HG03521 (cell line): ENCODE results near the gene CTNNA2.

Experiments used
- ATAC-seq: cut with Tn5 transposase; IDR thresholded peaks from one replicate; pipeline ENCODE4 v1.9.1; 2021; ENCODE audit warnings: mild to moderate bottlenecking, moderate library complexity; ENCODE audit not compliant: unreplicated experiment

Gene CTNNA2

DNA sequence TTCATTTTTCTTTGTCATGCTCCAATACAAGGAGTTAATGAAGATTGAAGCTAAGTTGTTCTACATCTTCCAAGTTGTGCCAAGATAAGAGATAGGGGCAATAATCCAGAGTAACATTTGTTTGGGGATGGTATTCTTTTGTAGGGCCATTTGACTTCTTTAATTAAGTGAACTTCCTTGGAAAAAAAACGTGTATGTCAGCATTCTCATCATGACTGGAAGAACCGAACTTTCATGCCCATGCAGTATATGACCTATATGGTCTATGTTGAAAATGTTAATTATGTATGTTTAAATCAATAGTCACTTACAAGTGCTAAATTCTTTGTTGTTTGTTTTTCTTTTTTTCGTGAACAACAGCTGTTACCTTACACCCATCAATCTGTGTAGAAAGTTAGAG, 1111.2 kb downstream of the CTNNA2 start:
- ATAC-seq, result no peak

DNA sequence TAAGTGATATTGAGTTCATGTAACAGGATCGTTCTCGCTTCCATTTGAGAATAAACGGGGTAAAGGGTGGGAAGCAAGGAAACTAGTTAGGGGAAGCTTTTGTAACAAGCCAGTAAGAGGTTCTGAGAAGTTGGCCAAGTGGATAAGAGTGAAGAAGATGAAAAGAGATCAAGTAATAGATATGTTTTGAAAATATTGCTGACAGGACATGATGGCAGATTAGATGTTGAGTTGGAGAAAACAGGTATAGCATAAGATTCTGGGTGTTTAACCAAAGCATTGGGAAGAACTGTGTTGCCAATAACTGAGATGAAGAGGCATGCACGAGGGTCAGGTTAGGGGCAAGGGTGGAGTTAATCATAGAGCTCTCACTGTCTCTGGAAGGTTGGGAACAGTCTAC, 1121.7 kb downstream of the CTNNA2 start:
- ATAC-seq, result no peak

DNA sequence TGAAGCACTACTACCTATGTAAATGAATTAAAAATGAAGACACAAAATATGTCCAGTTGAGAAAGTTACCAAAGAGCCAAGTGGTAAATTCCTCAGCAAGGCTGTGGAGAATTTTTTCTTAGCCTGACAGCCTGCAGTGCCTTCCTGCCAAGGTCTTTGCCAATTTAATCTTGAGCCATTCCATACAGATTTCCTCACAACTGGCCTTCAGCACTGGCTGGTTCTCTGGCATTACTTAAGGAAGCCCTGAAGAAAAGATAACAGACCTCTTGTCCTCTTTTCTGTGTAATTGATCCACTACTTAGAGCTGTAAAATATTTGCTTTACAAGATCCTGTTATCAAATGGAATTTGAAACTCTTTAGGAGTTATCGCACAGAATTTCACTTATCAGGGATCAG, 1125.9 kb downstream of the CTNNA2 start:
- ATAC-seq, result no peak

DNA sequence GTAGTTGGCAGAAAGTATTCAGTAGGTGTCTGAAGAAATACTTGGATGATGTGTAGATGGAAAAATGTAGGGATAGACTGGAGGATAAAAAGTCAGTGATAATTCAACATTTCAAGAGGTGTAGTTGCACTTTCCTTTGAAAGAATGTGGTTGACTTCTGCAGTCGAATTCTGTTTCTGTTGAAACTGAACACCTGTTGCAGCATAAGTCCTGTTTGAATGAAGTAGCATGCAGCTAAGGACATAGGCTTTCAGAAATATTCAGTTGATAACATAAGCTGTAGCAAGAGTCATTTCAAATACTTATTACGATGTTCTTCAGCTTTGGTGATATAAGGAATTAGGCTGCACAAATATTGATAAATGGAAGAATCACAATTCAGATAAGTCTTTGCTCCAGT, 1129.6 kb downstream of the CTNNA2 start:
- ATAC-seq, result no peak

DNA sequence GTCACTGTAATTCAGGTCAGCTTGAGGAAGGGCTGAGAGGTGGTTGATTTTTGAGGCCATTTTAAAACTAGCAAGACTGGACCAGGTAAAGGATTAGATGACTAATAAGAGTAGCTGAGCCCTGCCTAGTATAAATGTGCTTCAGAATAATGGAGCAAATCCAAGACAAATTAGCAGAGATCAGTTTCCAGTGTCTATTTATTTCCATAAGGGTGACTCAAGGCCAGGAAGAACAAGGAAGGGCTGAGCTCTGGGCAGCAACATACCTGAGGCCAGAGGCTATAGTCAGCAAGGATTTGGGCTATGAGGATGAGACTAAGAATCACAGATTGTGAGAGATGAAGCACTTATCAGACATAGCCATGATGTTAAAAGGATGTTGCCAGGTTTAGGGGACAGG, 1130.7 kb downstream of the CTNNA2 start:
- ATAC-seq, result no peak

DNA sequence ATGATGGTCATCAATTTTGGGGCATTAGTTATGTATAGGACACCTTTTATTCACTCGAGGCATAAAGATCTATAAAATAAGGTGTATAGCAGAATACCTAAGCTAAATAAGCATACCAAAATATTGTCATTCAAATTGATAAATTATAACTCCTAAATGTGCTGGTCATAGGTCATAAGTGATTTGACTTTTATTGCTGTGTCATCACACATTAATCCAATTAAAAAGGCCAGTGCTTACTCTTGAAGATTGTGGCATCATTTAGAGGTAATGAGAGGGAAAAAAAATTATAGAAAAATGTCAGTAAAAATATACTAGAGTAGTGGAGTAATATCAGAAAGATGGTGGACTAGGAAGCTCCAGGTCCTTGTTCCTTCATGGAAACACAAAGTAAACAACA, 1138.6 kb downstream of the CTNNA2 start:
- no peak for ATAC-seq

DNA sequence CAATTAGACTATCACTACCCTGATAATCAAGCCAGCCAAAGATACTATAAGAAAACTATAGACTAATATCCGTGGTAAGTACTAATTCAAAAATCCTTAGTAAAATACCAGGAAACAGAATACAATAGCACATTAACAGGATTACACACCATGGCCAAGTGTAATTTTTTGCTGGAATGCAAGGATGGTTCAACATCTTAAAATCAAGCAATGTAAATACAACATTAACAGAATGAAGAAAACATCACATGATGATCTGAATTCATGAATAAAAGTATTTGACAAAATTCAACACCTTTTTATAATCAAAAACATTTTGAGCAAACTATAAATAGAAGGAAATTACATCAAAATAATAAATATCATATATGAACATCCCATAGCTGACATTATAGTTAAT, 1142.4 kb downstream of the CTNNA2 start:
- ATAC-seq, result no peak

DNA sequence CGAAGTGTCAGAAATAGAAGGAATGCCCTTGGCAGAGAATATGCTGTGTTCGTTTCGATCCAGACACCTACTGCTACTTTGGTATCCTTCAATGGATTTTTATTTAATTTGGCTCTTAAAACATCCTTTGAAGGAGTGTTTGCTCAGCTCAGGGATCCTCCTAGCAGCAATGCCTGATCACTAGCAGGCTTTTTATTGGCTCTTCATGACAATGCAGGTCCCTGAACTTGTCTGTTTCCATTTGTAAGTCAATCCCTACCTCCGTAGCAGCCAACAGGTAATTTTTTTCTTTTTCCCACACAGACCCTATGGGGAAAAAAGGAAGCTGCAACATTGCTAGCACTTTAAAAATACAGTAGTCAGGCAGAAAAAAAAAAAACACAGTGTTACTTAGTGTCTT, 1157.9 kb downstream of the CTNNA2 start:
- no peak for ATAC-seq

DNA sequence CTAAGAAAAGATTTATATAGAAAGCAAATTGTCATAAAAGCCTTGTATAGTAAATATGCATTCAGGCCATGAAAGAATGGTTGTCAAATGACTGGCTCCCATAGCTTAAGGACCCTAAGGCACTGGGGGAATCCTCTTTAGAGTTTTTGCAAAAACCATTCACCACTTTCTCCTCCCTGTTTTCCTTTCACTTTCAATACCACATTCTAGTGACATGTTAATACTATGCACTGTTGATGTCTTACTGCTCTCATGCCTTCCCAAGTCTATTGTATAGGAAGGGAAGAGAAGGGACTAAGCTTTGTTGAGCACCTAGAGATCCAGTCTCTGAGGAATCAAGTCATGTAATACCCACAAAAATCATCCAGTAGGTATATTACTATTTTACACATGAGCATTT, 1174.7 kb downstream of the CTNNA2 start:
- no peak for ATAC-seq

DNA sequence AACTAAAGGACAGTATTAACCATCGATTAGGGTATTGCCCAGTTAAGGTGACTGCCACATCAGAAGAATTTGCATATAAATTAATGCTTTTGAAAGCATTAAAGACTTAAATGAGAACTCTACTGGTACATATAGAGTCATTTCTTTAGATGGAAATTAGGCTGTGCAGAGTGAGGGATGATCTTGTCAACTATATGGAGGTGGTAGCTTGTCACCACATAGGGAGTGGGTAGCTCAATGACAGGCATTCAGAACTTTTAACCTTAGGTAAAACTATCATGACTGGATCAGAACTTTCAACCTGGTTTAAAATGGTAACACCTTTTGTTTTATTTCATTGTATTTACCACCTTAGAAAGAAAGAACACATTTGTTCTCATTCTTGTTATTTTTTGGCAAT, 1176.3 kb downstream of the CTNNA2 start:
- ATAC-seq, result no peak
